ENCODE results near the gene USP6NL. TPM values are rescaled to one million over a fixed set of nuclear protein-coding genes. Genes with fewer than 3 reads are reported as not detected.

The USP6NL gene
- total and polyA plus RNA-seq, 2 of the 13 experiments (the other 11 are each of a cell fraction or from before 2014, with no cell fraction given), result 10.5 to 22.9 TPM

DNA sequence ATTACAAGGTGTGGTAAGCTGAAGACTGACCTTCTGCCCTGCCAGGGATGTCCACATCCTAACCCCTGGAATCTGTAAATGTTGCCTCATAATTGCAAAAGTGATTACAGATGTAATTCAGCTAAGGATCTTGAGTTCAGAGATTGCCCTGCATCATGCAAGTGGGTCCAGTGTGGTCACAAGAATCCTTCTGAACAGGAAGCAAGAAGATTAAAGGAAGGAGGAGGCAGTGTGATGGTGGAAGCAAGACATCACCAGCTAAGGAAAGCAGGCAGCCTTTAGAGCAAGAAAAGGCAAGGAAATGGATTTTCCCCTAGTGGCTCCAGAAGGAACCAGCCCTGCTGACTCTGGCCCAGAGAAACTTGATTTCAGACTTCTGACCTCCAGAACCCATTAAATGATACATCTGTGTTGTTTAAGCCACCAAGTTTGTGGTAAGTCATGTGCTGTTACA is 78.1 kb downstream of the USP6NL start (continued):
- TF ChIP-seq, protein P1, sequence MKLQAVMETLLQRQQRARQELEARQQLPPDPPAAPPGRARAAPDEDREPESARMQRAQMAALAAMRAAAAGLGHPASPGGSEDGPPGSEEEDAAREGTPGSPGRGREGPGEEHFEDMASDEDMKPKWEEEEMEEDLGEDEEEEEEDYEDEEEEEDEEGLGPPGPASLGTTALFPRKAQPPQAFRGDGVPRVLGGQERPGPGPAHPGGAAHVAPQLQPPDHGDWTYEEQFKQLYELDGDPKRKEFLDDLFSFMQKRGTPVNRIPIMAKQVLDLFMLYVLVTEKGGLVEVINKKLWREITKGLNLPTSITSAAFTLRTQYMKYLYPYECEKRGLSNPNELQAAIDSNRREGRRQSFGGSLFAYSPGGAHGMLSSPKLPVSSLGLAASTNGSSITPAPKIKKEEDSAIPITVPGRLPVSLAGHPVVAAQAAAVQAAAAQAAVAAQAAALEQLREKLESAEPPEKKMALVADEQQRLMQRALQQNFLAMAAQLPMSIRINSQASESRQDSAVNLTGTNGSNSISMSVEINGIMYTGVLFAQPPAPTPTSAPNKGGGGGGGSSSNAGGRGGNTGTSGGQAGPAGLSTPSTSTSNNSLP (IDR thresholded peaks at IDR 0.05; ENCODE audit: low read depth, low read length), result peak; percentile 78
- no peak for TF ChIP-seq EHMT2 (IDR thresholded peaks at IDR 0.05; ENCODE audit: borderline replicate concordance, low read depth, low read length)
- no peak for TF ChIP-seq YY1 (IDR thresholded peaks at IDR 0.05; ENCODE audit: insufficient read depth, insufficient replicate concordance, low read depth, low read length)

- in situ Hi-C loops (cut with HindIII; ENCODE audit: extremely low pct_ligation_motif_present, low pct_unique_long_range_greater_than_20kb) (no loop called here), intact Hi-C loops (cut with micrococcal nuclease; ENCODE audit: unreplicated experiment) (no loop called here)
- no peaks in the 10 kb centered on the region for H3K36me3 ChIP-seq (replicated peaks in 1 of 2; ENCODE audit: control insufficient read depth in 1 of 2, insufficient read depth in 2 of 2, low read length in 2 of 2)
- no peaks in the 10 kb centered on the region; the same call in 1 of the 2 replicates for H4K20me1 ChIP-seq (ENCODE audit: insufficient read depth, low read length)
- no TSS peak for BruUV-seq (replicated peaks)
- peaks cover 54% of the 10 kb centered on the region for H3K4me1 ChIP-seq (ENCODE audit: insufficient read depth, low read length)
- H3K27ac ChIP-seq (ENCODE audit: extremely low read length, insufficient read depth, low read length), result peak overlapping the region; percentile 32
- peak; percentile 67 for DNase-seq (ENCODE audit: low spot score)
- CTCF ChIA-PET (ENCODE audit: low intra/inter-chr PET ratio, low total read pairs), result no interaction called here
- H3K9ac ChIP-seq (ENCODE audit: insufficient read depth, low read depth, low read length), result no peak overlapping the region
- POLR2A ChIA-PET, result interaction anchor here (0.8 kb wide), 1 partner anchor 182 kb away, joined by 3 read pairs; no protein-coding TSS in a partner anchor
- H3K4me3 ChIP-seq (replicated peaks in 1 of 3; ENCODE audit: insufficient read depth in 1 of 3, low read depth in 2 of 3, low read length in 3 of 3), result peak overlapping the region in 2 of 3 experiments; percentile 10 to 17; a peak in 3 of 6 replicates
- no peaks in the 10 kb centered on the region for H3K27me3 ChIP-seq (ENCODE audit: control insufficient read depth in 1 of 2, insufficient read depth in 2 of 2, low read length in 2 of 2)
- H3K4me2 ChIP-seq (ENCODE audit: low read depth, low read length), result peak overlapping the region; percentile 59
- 29% methylated on average over 4 of the region's 4 CpGs for WGBS (ENCODE audit: low lambda C conversion rate)
- peaks cover 89% of the 10 kb centered on the region for H3K79me2 ChIP-seq (ENCODE audit: insufficient read depth, low read length)
- no peak overlapping the region for H2AFZ ChIP-seq (ENCODE audit: low read length)
- FAIRE-seq, result peak; percentile 73
- H3K9me3 ChIP-seq (ENCODE audit: low read length), result no peaks in the 10 kb centered on the region
- peak; percentile 84 for ATAC-seq
- TF ChIP-seq SOX13 (IDR thresholded peaks at IDR 0.05) (no peak), SOX13 (CRISPR knock-in tag; conservative IDR thresholded peaks at IDR 0.05 in 1 of 2, IDR thresholded peaks at IDR 0.05 in 1 of 2) (peak in 1 of 2 experiments; percentile 60; a peak in 2 of 4 replicates), GATAD2A (CRISPR knock-in tag; IDR thresholded peaks at IDR 0.05) (peak; percentile 21; the same call in 1 of the 2 replicates), MXI1 (IDR thresholded peaks at IDR 0.05; ENCODE audit: borderline replicate concordance, low read depth, low read length) (no peak), GABPA (IDR thresholded peaks at IDR 0.05; ENCODE audit: low read depth, low read length) (no peak), GABPA (CRISPR knock-in tag; IDR thresholded peaks at IDR 0.05; ENCODE audit: low read depth) (no peak), SALL2 (CRISPR knock-in tag; IDR thresholded peaks at IDR 0.05) (no peak), TEAD3 (CRISPR knock-in tag; optimal IDR thresholded peaks at IDR 0.05; ENCODE audit: borderline replicate concordance) (peak; percentile 68), JDP2 (CRISPR knock-in tag; IDR thresholded peaks at IDR 0.05; ENCODE audit: borderline replicate concordance) (no peak), MBD4 (IDR thresholded peaks at IDR 0.05; ENCODE audit: borderline replicate concordance, low read length) (no peak), RARG (CRISPR knock-in tag; IDR thresholded peaks at IDR 0.05; ENCODE audit: low read depth) (no peak), ASH2L (IDR thresholded peaks at IDR 0.05; ENCODE audit: insufficient read length, low read depth, low read length) (peak; percentile 39), YEATS4 (CRISPR knock-in tag; IDR thresholded peaks at IDR 0.05; ENCODE audit: borderline replicate concordance) (no peak), ZBTB38 (CRISPR knock-in tag; IDR thresholded peaks at IDR 0.05) (peak; percentile 48; the same call in 1 of the 2 replicates), NFE2 (CRISPR knock-in tag; IDR thresholded peaks at IDR 0.05) (no peak), ZNF136 (CRISPR knock-in tag; IDR thresholded peaks at IDR 0.05; ENCODE audit: low read depth) (no peak)
- TF ChIP-seq, protein P2, sequence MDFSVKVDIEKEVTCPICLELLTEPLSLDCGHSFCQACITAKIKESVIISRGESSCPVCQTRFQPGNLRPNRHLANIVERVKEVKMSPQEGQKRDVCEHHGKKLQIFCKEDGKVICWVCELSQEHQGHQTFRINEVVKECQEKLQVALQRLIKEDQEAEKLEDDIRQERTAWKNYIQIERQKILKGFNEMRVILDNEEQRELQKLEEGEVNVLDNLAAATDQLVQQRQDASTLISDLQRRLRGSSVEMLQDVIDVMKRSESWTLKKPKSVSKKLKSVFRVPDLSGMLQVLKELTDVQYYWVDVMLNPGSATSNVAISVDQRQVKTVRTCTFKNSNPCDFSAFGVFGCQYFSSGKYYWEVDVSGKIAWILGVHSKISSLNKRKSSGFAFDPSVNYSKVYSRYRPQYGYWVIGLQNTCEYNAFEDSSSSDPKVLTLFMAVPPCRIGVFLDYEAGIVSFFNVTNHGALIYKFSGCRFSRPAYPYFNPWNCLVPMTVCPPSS (IDR thresholded peaks at IDR 0.05), result no peak
- TF ChIP-seq, protein P3, sequence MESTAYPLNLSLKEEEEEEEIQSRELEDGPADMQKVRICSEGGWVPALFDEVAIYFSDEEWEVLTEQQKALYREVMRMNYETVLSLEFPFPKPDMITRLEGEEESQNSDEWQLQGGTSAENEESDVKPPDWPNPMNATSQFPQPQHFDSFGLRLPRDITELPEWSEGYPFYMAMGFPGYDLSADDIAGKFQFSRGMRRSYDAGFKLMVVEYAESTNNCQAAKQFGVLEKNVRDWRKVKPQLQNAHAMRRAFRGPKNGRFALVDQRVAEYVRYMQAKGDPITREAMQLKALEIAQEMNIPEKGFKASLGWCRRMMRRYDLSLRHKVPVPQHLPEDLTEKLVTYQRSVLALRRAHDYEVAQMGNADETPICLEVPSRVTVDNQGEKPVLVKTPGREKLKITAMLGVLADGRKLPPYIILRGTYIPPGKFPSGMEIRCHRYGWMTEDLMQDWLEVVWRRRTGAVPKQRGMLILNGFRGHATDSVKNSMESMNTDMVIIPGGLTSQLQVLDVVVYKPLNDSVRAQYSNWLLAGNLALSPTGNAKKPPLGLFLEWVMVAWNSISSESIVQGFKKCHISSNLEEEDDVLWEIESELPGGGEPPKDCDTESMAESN (CRISPR knock-in tag; conservative IDR thresholded peaks at IDR 0.05), result no peak
These were observed 79.1 kb downstream of the USP6NL start for GRCh38 chr10:11532306-11532705.

All from HepG2 (cell line).